Upper lobe of right lung (tissue), 1 donor: ENCODE results near the gene SH3GL1. TPM values are rescaled to one million over a fixed set of nuclear protein-coding genes. Genes with fewer than 3 reads are reported as not detected.

Source experiments
- ATAC-seq: fragments of 200-7000 bp; cut with Tn5 transposase; one replicate; pipeline ENCODE4 v1.9.1; 2020; ENCODE audit warnings: mild to moderate bottlenecking, moderate library complexity
- DNase-seq: peaks from one replicate; pipeline ENCODE4 v3.0.0-alpha.2; 2020
- H3K27ac ChIP-seq: fragments of 200-600 bp; one replicate; pipeline ENCODE4 v1.8.0; 2022
- H3K27me3 ChIP-seq: fragments of 200-600 bp; one replicate; pipeline ENCODE4 v1.8.0; 2022; ENCODE audit warnings: mild to moderate bottlenecking
- H3K36me3 ChIP-seq: fragments of 200-600 bp; one replicate; pipeline ENCODE4 v1.8.0; 2022
- H3K4me1 ChIP-seq: fragments of 200-600 bp; one replicate; pipeline ENCODE4 v1.8.0; 2022
- H3K4me3 ChIP-seq: fragments of 200-600 bp; one replicate; pipeline ENCODE4 v1.8.0; 2022; ENCODE audit warnings: mild to moderate bottlenecking
- H3K9me3 ChIP-seq: fragments of 200-600 bp; one replicate; pipeline ENCODE4 v1.8.0; 2022
- intact Hi-C: fragments of 100-400 bp; cut with DNase I; formaldehyde crosslinking; loops from one replicate; pipeline ENCODE4 v1.11.0; 2022
- total RNA-seq: library from RNA; stranded (reverse); fragmentation: NEBNext Ultra II Directional; extraction: Animal tissue kit (Norgen Biotek cat#: 25700); gene quantifications from one replicate; pipeline ENCODE4 v1.2.1, GENCODE V29; 2021
- TF ChIP-seq, protein P1 (sequence below): fragments of 200-600 bp; IDR thresholded peaks from one replicate; pipeline ENCODE4 v1.8.0; 2022; ENCODE audit warnings: antibody characterized with exemption
- donor health status: DM: no; HTN: yes; CAD: no; lungs with severe emphysema.

SH3GL1 gene
- total RNA-seq, 1 donor from 2014 or later = 47.6 TPM

DNA sequence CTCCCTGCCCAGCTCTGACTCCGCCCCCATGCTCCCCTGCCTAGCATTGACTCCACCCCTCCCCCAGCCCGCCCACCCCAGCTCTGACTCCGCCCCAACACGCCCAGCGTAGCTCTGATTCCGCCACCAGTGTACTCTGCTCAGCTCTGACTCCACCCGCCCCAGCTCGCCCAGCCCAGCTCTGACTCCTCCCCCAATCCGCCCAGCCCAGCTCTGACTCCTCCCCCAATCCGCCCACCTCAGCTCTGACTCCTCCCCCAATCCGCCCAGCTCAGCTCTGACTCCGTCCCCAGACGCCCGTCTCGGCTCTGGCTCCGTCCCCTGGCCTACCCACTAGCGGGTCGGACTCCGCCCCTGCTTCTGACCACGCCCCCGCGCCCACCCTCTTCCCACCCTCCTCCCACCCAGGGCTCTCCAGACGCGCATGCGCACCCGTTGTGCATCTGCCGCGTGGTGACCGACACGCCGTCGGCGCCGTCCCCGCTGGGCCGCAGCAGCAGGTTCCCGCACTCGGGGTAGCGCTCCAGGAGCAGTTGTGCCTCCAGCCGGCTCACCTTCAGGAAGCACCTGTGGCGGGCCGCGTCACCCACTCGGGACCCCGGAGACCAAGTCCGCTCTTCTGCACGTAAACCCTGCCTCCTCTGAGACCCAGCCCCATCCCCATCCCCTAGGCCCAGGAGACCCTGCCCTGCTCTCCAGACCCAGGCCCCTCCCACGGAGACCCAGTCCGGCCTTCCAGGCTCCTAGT lies 71.9 kb downstream of the SH3GL1 start:
- Histone ChIP-seq H3K27me3 (no peaks in the 10 kb centered on the region), H3K36me3 (no peaks in the 10 kb centered on the region), H3K27ac (no peak overlapping the region), H3K9me3 (no peaks in the 10 kb centered on the region), H3K4me3 (peak overlapping the region; percentile 45), H3K4me1 (no peaks in the 10 kb centered on the region)
- TF ChIP-seq, protein P1, sequence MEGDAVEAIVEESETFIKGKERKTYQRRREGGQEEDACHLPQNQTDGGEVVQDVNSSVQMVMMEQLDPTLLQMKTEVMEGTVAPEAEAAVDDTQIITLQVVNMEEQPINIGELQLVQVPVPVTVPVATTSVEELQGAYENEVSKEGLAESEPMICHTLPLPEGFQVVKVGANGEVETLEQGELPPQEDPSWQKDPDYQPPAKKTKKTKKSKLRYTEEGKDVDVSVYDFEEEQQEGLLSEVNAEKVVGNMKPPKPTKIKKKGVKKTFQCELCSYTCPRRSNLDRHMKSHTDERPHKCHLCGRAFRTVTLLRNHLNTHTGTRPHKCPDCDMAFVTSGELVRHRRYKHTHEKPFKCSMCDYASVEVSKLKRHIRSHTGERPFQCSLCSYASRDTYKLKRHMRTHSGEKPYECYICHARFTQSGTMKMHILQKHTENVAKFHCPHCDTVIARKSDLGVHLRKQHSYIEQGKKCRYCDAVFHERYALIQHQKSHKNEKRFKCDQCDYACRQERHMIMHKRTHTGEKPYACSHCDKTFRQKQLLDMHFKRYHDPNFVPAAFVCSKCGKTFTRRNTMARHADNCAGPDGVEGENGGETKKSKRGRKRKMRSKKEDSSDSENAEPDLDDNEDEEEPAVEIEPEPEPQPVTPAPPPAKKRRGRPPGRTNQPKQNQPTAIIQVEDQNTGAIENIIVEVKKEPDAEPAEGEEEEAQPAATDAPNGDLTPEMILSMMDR = no peak
- peak; percentile 93 for ATAC-seq
- intact Hi-C loops = no loop called here
- DNase-seq = peak; percentile 96

DNA sequence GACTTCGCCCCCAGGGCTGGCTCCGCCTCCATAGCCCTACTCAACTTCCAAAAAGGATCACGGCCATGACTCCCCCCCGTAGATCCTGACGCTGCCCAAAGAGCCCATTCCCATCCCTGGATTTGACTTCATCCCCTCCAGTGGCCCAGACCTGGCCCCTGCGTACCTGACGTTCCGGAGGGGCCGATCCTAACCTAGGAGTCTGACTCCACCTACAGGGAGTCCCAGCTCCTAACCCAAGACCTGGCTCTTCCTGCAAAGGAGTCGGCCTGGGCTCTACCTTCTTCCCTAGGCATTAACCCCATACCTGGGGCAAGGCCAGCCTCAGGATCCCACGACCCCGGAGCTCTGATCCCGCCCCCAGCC lies 72.5 kb downstream of the SH3GL1 start:
- H3K27ac ChIP-seq = no peak overlapping the region
- ATAC-seq (peak; percentile 6), DNase-seq (no peak)
- no peaks in the 10 kb centered on the region for H3K4me1 ChIP-seq
- TF ChIP-seq, protein P1 = no peak
- H3K27me3 ChIP-seq = no peaks in the 10 kb centered on the region
- H3K9me3 ChIP-seq = no peaks in the 10 kb centered on the region
- intact Hi-C loops = no loop called here
- peak overlapping the region; percentile 39 for H3K4me3 ChIP-seq
- H3K36me3 ChIP-seq = no peaks in the 10 kb centered on the region

DNA sequence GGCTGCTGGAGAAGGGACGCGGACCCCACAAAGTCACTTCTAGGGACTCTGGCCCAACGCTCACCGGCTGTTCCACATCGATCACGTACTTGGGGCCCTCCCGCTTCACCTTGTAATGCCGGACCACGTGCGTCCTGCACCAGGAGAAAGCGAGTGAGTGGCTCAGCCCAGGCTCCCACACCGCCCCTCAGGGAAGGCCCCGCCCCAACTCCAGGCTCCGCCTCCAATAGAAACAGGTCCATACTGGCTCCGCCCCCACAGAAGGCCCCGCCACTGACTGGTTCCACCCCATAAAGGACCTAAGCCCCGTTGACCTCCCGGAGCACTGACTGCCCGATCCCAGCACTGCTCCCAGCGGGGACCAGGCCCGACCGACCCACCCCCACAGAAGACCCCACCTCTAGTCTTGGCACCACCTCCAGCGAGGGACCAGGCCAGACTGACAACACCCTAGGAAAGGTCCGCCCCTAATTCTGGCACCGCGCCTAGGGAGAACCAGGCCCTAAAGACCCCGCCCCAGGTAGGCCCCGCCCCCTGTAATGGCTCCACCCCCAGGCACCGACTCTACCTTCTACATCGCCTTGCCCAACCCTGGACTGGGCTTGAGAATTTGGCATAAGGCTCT lies 73.0 kb downstream of the SH3GL1 start:
- Histone ChIP-seq H3K36me3 (no peaks in the 10 kb centered on the region), H3K27ac (no peak overlapping the region), H3K4me1 (no peaks in the 10 kb centered on the region), H3K27me3 (no peaks in the 10 kb centered on the region), H3K4me3 (peak overlapping the region; percentile 39), H3K9me3 (no peaks in the 10 kb centered on the region)
- TF ChIP-seq, protein P1 = no peak
- ATAC-seq (peak; percentile 55), DNase-seq (peak; percentile 84)
- intact Hi-C loops = no loop called here

DNA sequence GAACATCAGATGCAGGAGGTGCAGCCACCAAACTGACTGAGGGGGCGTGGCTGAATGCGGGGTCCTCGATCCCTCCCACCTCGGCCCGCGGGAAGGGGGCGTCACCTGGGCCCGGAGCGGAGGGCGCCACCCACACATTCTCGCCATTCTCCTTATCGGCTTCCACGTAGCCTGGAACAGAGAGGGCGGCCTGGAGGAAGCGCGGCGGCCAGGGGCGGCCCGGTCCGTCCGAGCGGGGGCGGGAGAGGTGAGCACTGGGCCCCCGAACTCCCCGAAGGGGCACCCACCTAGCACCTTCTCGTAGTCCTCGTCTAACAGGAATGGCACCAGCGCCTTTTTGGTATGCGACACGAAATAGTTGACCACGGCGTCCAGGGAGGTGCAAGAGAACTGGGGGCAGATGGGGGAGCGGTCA lies 73.5 kb downstream of the SH3GL1 start:
- Histone ChIP-seq H3K27me3 (no peaks in the 10 kb centered on the region), H3K36me3 (no peaks in the 10 kb centered on the region), H3K27ac (no peak overlapping the region), H3K4me1 (no peaks in the 10 kb centered on the region), H3K4me3 (no peak overlapping the region), H3K9me3 (no peaks in the 10 kb centered on the region)
- intact Hi-C loops = no loop called here
- TF ChIP-seq, protein P1 = no peak
- no peak for DNase-seq
- no peak for ATAC-seq

DNA sequence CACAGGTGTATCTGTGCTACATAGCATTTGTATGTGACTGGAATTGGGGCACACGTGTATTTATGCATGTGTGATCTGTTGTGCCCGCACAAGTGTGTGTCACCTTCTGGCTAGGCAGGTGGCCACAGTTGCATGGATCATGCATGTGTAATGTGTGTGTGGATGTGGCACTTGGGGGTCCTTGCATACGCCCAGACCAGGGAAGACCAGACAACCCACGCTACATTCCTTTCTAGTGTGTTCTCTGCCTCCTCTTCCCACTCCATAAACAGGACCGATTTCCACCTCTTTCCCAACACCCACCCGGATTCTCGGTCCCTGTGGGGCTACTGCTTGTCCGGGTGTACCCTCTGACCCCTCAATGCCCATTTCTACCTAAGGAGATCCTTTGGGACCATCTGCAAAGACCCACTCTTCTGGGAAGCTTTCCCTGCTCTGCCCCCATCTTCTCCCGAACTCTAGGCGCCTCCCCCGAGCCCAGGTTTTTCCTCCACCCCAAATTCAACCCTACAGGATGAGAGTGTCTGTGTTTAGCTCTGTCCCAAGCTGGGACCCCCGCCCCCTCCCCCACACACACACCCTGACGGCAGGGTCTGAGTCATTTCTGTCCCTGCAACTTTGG lies 74.0 kb downstream of the SH3GL1 start:
- DNase-seq = no peak
- no peak for ATAC-seq
- Histone ChIP-seq H3K27ac (no peak overlapping the region), H3K4me1 (no peaks in the 10 kb centered on the region), H3K36me3 (no peaks in the 10 kb centered on the region), H3K27me3 (no peaks in the 10 kb centered on the region), H3K4me3 (no peak overlapping the region), H3K9me3 (no peaks in the 10 kb centered on the region)
- intact Hi-C loops = no loop called here
- TF ChIP-seq, protein P1 = no peak
